ENCODE measurements around the gene KPRP. TPM values are rescaled to one million over a fixed set of nuclear protein-coding genes. Genes with fewer than 3 reads are reported as not detected.

Gene KPRP
- polyA plus RNA-seq, 2 of the 4 experiments (the other 2 are of a cell fraction) = not detected

DNA sequence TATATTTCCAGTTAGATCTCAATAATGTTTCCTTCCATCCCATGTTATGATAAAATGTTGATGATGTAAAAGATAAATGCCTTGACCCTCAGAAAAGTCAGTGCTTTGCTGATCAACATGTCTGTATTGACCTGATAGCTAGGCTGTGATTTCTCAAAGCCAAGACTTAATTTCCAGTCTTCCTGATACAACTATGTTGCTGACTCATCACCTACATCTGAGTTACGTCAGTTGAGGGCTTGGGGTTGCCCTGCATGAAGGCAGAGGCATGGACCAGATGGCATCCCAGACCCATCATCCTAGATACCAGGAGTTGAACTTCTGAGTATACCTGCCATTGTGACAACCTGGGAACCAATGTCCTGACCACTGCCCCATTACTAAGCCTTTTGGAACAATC, 43.5 kb downstream of the KPRP start:
- ChIA-PET POLR2A (no interaction called here), CTCF (interaction anchor here (1.2 kb wide), 1 partner anchor 14 kb away, joined by 5 read pairs; no protein-coding TSS in a partner anchor)
- peak; percentile 73 for TF ChIP-seq MAFK (IDR thresholded peaks at IDR 0.05; ENCODE audit: partially characterized antibody)
- TF ChIP-seq, protein P1, sequence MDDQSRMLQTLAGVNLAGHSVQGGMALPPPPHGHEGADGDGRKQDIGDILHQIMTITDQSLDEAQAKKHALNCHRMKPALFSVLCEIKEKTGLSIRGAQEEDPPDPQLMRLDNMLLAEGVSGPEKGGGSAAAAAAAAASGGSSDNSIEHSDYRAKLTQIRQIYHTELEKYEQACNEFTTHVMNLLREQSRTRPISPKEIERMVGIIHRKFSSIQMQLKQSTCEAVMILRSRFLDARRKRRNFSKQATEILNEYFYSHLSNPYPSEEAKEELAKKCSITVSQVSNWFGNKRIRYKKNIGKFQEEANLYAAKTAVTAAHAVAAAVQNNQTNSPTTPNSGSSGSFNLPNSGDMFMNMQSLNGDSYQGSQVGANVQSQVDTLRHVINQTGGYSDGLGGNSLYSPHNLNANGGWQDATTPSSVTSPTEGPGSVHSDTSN (IDR thresholded peaks at IDR 0.05) = no peak
- H3K9me3 ChIP-seq = no peaks in the 10 kb centered on the region
- ATAC-seq = no peak
- no peak for DNase-seq (ENCODE audit: low read depth in 1 of 2, low spot score in 1 of 2)
- no peaks in the 10 kb centered on the region for H3K4me1 ChIP-seq
- no peak for FAIRE-seq
- H3K4me3 ChIP-seq = no peak overlapping the region
- no peak overlapping the region for H3K27ac ChIP-seq
- WGBS (ENCODE audit: missing lambda C conversion rate) = 8% methylated on average over 1 of the region's 1 CpG
- no peak overlapping the region for H3K4me2 ChIP-seq

DNA sequence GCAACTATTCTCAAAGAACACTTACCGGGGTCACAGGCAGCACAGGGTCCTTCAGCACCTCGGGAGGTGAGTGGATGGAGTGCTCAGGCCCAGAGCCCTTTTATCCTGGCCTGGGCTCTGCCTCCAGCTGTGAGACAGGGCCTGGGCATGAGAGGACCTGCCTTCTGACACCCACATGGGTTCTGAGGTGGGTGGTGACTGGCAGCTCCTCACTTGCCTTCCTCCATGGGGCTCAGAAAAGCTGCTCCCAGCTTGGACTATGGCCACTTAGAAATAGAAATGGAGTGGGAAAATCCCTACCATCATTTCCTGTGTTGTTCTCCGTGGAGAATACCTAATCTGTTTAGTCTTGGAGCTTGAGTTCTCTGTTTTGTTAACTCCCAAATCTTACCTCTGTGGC, 48.8 kb downstream of the KPRP start, which contains the start of gene LCE1C:
LCE1C (minus strand) TSS at position 76 of the 400 bp plus-strand sequence. CDS start 1,173 bp downstream, outside the sequence.
- no peak for ATAC-seq
- FAIRE-seq = no peak

DNA sequence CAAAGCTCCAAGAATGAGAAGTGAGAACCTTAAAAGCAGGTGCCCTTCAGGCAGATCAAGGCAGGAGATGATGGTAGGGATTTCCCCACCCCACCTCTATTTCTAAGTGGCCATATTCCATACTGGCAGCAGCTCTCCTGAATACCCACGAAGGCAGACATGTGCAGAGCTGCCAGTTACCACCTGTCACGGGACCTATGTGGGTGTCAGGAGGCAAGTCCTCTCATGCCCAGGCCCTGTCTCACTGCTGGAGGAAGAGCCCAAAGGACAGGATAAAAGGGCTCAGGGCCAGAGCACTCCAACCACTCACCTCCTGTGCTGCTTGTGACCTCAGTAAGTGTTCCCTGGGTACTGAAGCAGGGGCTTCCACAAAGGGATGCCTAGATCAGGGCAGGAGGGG, 53.2 kb downstream of the KPRP start:
- 8% methylated on average over 2 of the region's 2 CpGs for WGBS (ENCODE audit: missing lambda C conversion rate)
- Histone ChIP-seq H3K4me2 (no peak overlapping the region), H3K27ac (no peak overlapping the region), H3K4me3 (no peak overlapping the region), H3K4me1 (no peaks in the 10 kb centered on the region), H3K9me3 (no peaks in the 10 kb centered on the region)
- DNase-seq (ENCODE audit: low read depth in 1 of 2, low spot score in 1 of 2) (no peak), ATAC-seq (no peak), FAIRE-seq (no peak)
- ChIA-PET POLR2A (no interaction called here), CTCF (no interaction called here)
- TF ChIP-seq EHF (CRISPR knock-in tag; IDR thresholded peaks at IDR 0.05) (no peak), FOSB (CRISPR knock-in tag; IDR thresholded peaks at IDR 0.05) (no peak), TFCP2L1 (CRISPR knock-in tag; IDR thresholded peaks at IDR 0.05) (no peak), RAD21 (conservative IDR thresholded peaks at IDR 0.05 in 1 of 2, IDR thresholded peaks at IDR 0.05 in 1 of 2) (no peak), MAZ (IDR thresholded peaks at IDR 0.05; ENCODE audit: borderline replicate concordance, low read depth, low read length) (no peak), SREBF2 (IDR thresholded peaks at IDR 0.05) (no peak), CHD2 (IDR thresholded peaks at IDR 0.05; ENCODE audit: low read length, partially characterized antibody) (no peak)
- TF ChIP-seq, protein P2, sequence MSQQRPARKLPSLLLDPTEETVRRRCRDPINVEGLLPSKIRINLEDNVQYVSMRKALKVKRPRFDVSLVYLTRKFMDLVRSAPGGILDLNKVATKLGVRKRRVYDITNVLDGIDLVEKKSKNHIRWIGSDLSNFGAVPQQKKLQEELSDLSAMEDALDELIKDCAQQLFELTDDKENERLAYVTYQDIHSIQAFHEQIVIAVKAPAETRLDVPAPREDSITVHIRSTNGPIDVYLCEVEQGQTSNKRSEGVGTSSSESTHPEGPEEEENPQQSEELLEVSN (IDR thresholded peaks at IDR 0.05; ENCODE audit: borderline replicate concordance, low read depth) = no peak

More for the DNA sequence above, 48.8 kb downstream of the KPRP start, which contains the start of gene LCE1C:
- Histone ChIP-seq H3K9me3 (no peaks in the 10 kb centered on the region), H3K27ac (no peak within 1 kb of the TSS), H3K4me1 (no peaks in the 10 kb centered on the region), H3K4me3 (no peak within 1 kb of the TSS), H3K4me2 (no peak within 1 kb of the TSS)
- CTCF ChIA-PET = no interaction called here
- no peak for TF ChIP-seq ESRRA (IDR thresholded peaks at IDR 0.05; ENCODE audit: borderline replicate concordance, low read length)
- no peak for TF ChIP-seq NFE2L2 (conservative IDR thresholded peaks at IDR 0.05; ENCODE audit: low read length)
- TF ChIP-seq NR3C1 (IDR thresholded peaks at IDR 0.05) = no peak
- no peak for TF ChIP-seq MAZ (IDR thresholded peaks at IDR 0.05; ENCODE audit: borderline replicate concordance, low read depth, low read length)
- TF ChIP-seq, protein P2 (IDR thresholded peaks at IDR 0.05; ENCODE audit: borderline replicate concordance, low read depth) = no peak
- TF ChIP-seq SREBF2 (IDR thresholded peaks at IDR 0.05) = no peak
- TF ChIP-seq, protein P3, sequence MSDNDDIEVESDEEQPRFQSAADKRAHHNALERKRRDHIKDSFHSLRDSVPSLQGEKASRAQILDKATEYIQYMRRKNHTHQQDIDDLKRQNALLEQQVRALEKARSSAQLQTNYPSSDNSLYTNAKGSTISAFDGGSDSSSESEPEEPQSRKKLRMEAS (IDR thresholded peaks at IDR 0.05) = no peak
- TF ChIP-seq JUNB (IDR thresholded peaks at IDR 0.05) = no peak
- TF ChIP-seq CBX8 (IDR thresholded peaks at IDR 0.05) = no peak
- TF ChIP-seq, protein P1 (IDR thresholded peaks at IDR 0.05) = no peak
- TF ChIP-seq, protein P4, sequence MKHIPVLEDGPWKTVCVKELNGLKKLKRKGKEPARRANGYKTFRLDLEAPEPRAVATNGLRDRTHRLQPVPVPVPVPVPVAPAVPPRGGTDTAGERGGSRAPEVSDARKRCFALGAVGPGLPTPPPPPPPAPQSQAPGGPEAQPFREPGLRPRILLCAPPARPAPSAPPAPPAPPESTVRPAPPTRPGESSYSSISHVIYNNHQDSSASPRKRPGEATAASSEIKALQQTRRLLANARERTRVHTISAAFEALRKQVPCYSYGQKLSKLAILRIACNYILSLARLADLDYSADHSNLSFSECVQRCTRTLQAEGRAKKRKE (CRISPR knock-in tag; IDR thresholded peaks at IDR 0.05; ENCODE audit: low read depth) = no peak
- no peak for TF ChIP-seq FOXS1 (CRISPR knock-in tag; IDR thresholded peaks at IDR 0.05)
- TF ChIP-seq, protein P5, sequence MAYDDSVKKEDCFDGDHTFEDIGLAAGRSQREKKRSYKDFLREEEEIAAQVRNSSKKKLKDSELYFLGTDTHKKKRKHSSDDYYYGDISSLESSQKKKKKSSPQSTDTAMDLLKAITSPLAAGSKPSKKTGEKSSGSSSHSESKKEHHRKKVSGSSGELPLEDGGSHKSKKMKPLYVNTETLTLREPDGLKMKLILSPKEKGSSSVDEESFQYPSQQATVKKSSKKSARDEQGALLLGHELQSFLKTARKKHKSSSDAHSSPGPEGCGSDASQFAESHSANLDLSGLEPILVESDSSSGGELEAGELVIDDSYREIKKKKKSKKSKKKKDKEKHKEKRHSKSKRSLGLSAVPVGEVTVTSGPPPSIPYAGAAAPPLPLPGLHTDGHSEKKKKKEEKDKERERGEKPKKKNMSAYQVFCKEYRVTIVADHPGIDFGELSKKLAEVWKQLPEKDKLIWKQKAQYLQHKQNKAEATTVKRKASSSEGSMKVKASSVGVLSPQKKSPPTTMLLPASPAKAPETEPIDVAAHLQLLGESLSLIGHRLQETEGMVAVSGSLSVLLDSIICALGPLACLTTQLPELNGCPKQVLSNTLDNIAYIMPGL (CRISPR knock-in tag; IDR thresholded peaks at IDR 0.05; ENCODE audit: borderline replicate concordance) = no peak
- TF ChIP-seq FOSL2 (IDR thresholded peaks at IDR 0.05) = no peak
- no peak for TF ChIP-seq FOSL2 (CRISPR knock-in tag; IDR thresholded peaks at IDR 0.05)
- TF ChIP-seq MAFK (IDR thresholded peaks at IDR 0.05; ENCODE audit: partially characterized antibody) = no peak
- TF ChIP-seq HOXA7 (CRISPR knock-in tag; IDR thresholded peaks at IDR 0.05) = no peak
- no peak for TF ChIP-seq ZC3H11A (IDR thresholded peaks at IDR 0.05)
- POLR2A ChIA-PET = no interaction called here
- DNase-seq (ENCODE audit: low read depth in 1 of 2, low spot score in 1 of 2) = no peak
- 0% methylated on average over 3 of the region's 3 CpGs for WGBS (ENCODE audit: missing lambda C conversion rate)

Measured in A549 (cell line).